B cell (primary cell): ENCODE results near the gene ARHGAP27. TPM values are rescaled to one million over a fixed set of nuclear protein-coding genes. Genes with fewer than 3 reads are reported as not detected.

Source experiments
- ATAC-seq: fragments of 200-7000 bp; cut with Tn5 transposase; one replicate; pipeline ENCODE4 v1.10.0; 2021; ENCODE audit warnings: low read depth, mild to moderate bottlenecking, moderate number of reproducible peaks, moderate library complexity
- CTCF ChIA-PET: fragments of 350-600 bp; sonication (Branson Sonifier 250); formaldehyde crosslinking; loops from one replicate; lab custom pipeline; 2021; ENCODE audit warnings: antibody characterized with exemption, inconsistent platforms; lab: Charles Lee
- POLR2A ChIA-PET: fragments of 350-600 bp; sonication (Branson Sonifier 250); formaldehyde crosslinking; loops from one replicate; lab custom pipeline; 2021; ENCODE audit warnings: antibody characterized with exemption; lab: Charles Lee
- DNase-seq: peaks from one replicate; pipeline ENCODE4 v3.0.0; 2013
- H2AFZ ChIP-seq: 2 replicates; pipeline ENCODE4 v1.6.1; 2012; ENCODE audit warnings: mild to moderate bottlenecking, low read depth, low read length; ENCODE audit not compliant: insufficient read depth, poor library complexity, severe bottlenecking
- H3K27ac ChIP-seq, 2 donors: 1 replicate in 1 of 2; 2 replicates in 1 of 2; pipeline ENCODE4 v1.5.1; 2012 to 2013; ENCODE audit warnings: low read length in 2 of 2, mild to moderate bottlenecking in 2 of 2, moderate library complexity in 1 of 2
- H3K27me3 ChIP-seq, 4 experiments: fragments of 200-600 bp in 1 of 4; sonication (generic) in 1 of 4; replicated peaks in 1 of 4; 1 replicate in 2 of 4; 2 replicates in 2 of 4; pipeline versions ENCODE4 v1.6.1 to v1.7.0; 2013 to 2016; ENCODE audit warnings: low read length in 3 of 4, mild to moderate bottlenecking in 2 of 4, mixed read lengths in 1 of 4, moderate library complexity in 1 of 4; ENCODE audit not compliant: insufficient read depth in 4 of 4, control insufficient read depth in 3 of 4; ENCODE audit errors: control extremely low read depth in 1 of 4
- H3K36me3 ChIP-seq, 2 experiments: replicated peaks in 1 of 2; 1 replicate in 1 of 2; 2 replicates in 1 of 2; pipeline versions ENCODE4 v1.6.1 to v1.7.1; 2013; ENCODE audit warnings: low read length in 1 of 2; ENCODE audit not compliant: insufficient read depth in 2 of 2, control insufficient read depth in 1 of 2; ENCODE audit errors: control extremely low read depth in 1 of 2, extremely low read depth in 1 of 2
- H3K4me1 ChIP-seq, 2 donors: fragments of 200-600 bp in 1 of 2; sonication (generic) in 1 of 2; 1 replicate in 1 of 2; 2 replicates in 1 of 2; pipeline versions ENCODE4 v1.5.1 to v1.6.1; 2013 to 2017; ENCODE audit warnings: low read length in 2 of 2; ENCODE audit not compliant: control insufficient read depth in 2 of 2, insufficient read depth in 2 of 2
- H3K4me2 ChIP-seq: replicated peaks from 2 replicates; pipeline ENCODE3; 2012; ENCODE audit warnings: mild to moderate bottlenecking, low read depth, low read length; ENCODE audit not compliant: poor library complexity, severe bottlenecking
- H3K4me3 ChIP-seq, 5 experiments: fragments of 200-600 bp in 1 of 5; sonication (generic) in 1 of 5; 1 replicate in 3 of 5; 2 replicates in 2 of 5; pipeline versions ENCODE4 v1.5.1 to v1.7.0; 2011 to 2016; ENCODE audit warnings: low read length in 4 of 5, mild to moderate bottlenecking in 4 of 5, low read depth in 2 of 5, control low read depth in 1 of 5, moderate library complexity in 1 of 5; ENCODE audit not compliant: insufficient read depth in 1 of 5; ENCODE audit errors: control extremely low read depth in 1 of 5, extremely low read depth in 1 of 5
- H3K79me2 ChIP-seq: fragments of 200-600 bp; sonication (generic); one replicate; pipeline ENCODE4 v1.6.0; 2016; ENCODE audit warnings: low read length; ENCODE audit not compliant: control insufficient read depth, insufficient read depth
- H3K9ac ChIP-seq: fragments of 200-600 bp; sonication (generic); 2 replicates; pipeline ENCODE4 v1.6.1; 2017; ENCODE audit warnings: mild to moderate bottlenecking, low read length, moderate library complexity
- H3K9me3 ChIP-seq, 3 donors: one replicate each; pipeline versions ENCODE4 v1.6.1 to v1.7.1; 2013; ENCODE audit warnings: low read length in 2 of 3; ENCODE audit not compliant: control insufficient read depth in 2 of 3, insufficient read depth in 1 of 3; ENCODE audit errors: control extremely low read depth in 1 of 3
- H4K20me1 ChIP-seq: 2 replicates; pipeline ENCODE4 v1.6.0; 2012; ENCODE audit warnings: mild to moderate bottlenecking, low read length; ENCODE audit not compliant: insufficient read depth, control insufficient read depth, poor library complexity, severe bottlenecking
- H3K27ac Mint-ChIP-seq: one replicate; pipeline ENCODE4 v1.8.0; 2021; ENCODE audit warnings: mixed read lengths
- H3K27me3 Mint-ChIP-seq: one replicate; pipeline ENCODE4 v1.8.0; 2021; ENCODE audit warnings: mixed read lengths
- H3K4me1 Mint-ChIP-seq: one replicate; pipeline ENCODE4 v1.8.0; 2021; ENCODE audit warnings: mixed read lengths
- H3K4me3 Mint-ChIP-seq: one replicate; pipeline ENCODE4 v1.8.0; 2021; ENCODE audit warnings: mixed read lengths
- H3K9me3 Mint-ChIP-seq: one replicate; pipeline ENCODE4 v1.8.0; 2022; ENCODE audit warnings: mixed read lengths; ENCODE audit not compliant: insufficient read depth
- CTCF ChIP-seq: fragments of 200-600 bp; IDR thresholded peaks from one replicate; pipeline ENCODE4 v1.8.0; 2022; ENCODE audit warnings: antibody characterized with exemption, mild to moderate bottlenecking
- EZH2 ChIP-seq: IDR thresholded peaks from 2 replicates; pipeline ENCODE4 v1.6.1; 2012; ENCODE audit warnings: borderline replicate concordance, low read depth, mild to moderate bottlenecking, moderate library complexity, low read length; ENCODE audit not compliant: insufficient read depth, poor library complexity, severe bottlenecking
- WGBS: methylation state at CpG from one replicate; pipeline ENCODE4 v1.1.5; 2013; ENCODE audit warnings: missing lambda C conversion rate; ENCODE audit not compliant: insufficient coverage; 5-methylcytosine and 5-hydroxymethylcytosine counted together
- intact Hi-C: fragments of 100-400 bp; cut with micrococcal nuclease; formaldehyde crosslinking; loops from one replicate; pipeline ENCODE4 v1.10.0; 2022
- polyA plus RNA-seq: library from polyadenylated mRNA; depleted of rRNA; stranded (reverse); fragments of >200 nt; gene quantifications from 2 replicates; pipeline ENCODE4 v1.2.3, GENCODE V29; 2012
- total RNA-seq, 2 donors: library from RNA; stranded (reverse); fragments of 120-200 nt in 1 of 2; gene quantifications; 1 replicate in 1 of 2; 2 replicates in 1 of 2; pipeline versions ENCODE4 v1.2.3 to v1.2.4, GENCODE V29; 2013 to 2022

ARHGAP27 gene
- total and polyA plus RNA-seq, 2 donors (not counting 1 experiment from before 2014, with no cell fraction given) = 159 to 227 TPM

- Histone ChIP-seq H3K79me2 (no peaks in the 10 kb centered on the region), H3K4me1 (peaks cover 16 to 25% of the 10 kb centered on the region in 2 donors), H3K4me2 (no peak overlapping the region), H2AFZ (no peak overlapping the region), H4K20me1 (no peaks in the 10 kb centered on the region), H3K27ac (no peak overlapping the region), H3K9me3 (peaks cover 0 to 5% (median 0%) of the 10 kb centered on the region in 3 donors), H3K4me3 (no peak overlapping the region), H3K36me3 (no peaks in the 10 kb centered on the region), H3K27me3 (peaks cover 0 to 11% (median 2%) of the 10 kb centered on the region in 4 experiments), H3K9ac (no peak overlapping the region)
- Mint-ChIP-seq H3K4me3 (no peak overlapping the region), H3K27me3 (peaks cover 16% of the 10 kb centered on the region), H3K9me3 (no peaks in the 10 kb centered on the region), H3K27ac (no peak overlapping the region), H3K4me1 (peaks cover 27% of the 10 kb centered on the region)
- 26% methylated on average over 5 of the region's 7 CpGs for WGBS
- TF ChIP-seq CTCF (no peak), EZH2 (no peak)
- intact Hi-C loops = no loop called here
- ChIA-PET CTCF (interaction anchor here (0.8 to 18.7 kb wide), 23 partner anchors 12 to 369 kb away, joined by 3 to 520 read pairs (median 10); partner anchors contain the start of genes FMNL1, MAP3K14 and SPATA32), POLR2A (interaction anchor here (1.4 to 1.6 kb wide), 2 partner anchors 136 to 165 kb away, joined by 4 to 6 read pairs; no protein-coding TSS in a partner anchor)
- ATAC-seq (no peak), DNase-seq (no peak)
These were observed 48.5 kb downstream of the ARHGAP27 start for GRCh38 chr17:45384047-45384788.

- WGBS = 57% methylated on average over 1 of the region's 1 CpG
- Histone ChIP-seq H3K4me2 (no peak overlapping the region), H3K4me3 (no peak overlapping the region), H3K36me3 (no peaks in the 10 kb centered on the region), H3K27ac (no peak overlapping the region), H3K9ac (no peak overlapping the region), H3K4me1 (peaks cover 17 to 26% of the 10 kb centered on the region in 2 donors), H2AFZ (no peak overlapping the region), H3K27me3 (peaks cover 0 to 4% (median 2%) of the 10 kb centered on the region in 4 experiments), H3K9me3 (no peaks in the 10 kb centered on the region), H3K79me2 (no peaks in the 10 kb centered on the region), H4K20me1 (no peaks in the 10 kb centered on the region)
- ChIA-PET CTCF (interaction anchor here (0.8 to 18.7 kb wide), 5 partner anchors 9 to 123 kb away, joined by 3 to 520 read pairs (median 4); partner anchors contain the start of gene MAP3K14), POLR2A (no interaction called here)
- no peak for ATAC-seq
- intact Hi-C loops = no loop called here
- DNase-seq = no peak
- no peak overlapping the region for H3K4me3 Mint-ChIP-seq
- TF ChIP-seq CTCF (no peak), EZH2 (no peak)
- H3K27ac Mint-ChIP-seq = no peak overlapping the region
- H3K4me1 Mint-ChIP-seq = peaks cover 27% of the 10 kb centered on the region
- H3K9me3 Mint-ChIP-seq = no peaks in the 10 kb centered on the region
- H3K27me3 Mint-ChIP-seq = peaks cover 5% of the 10 kb centered on the region
These were observed 49.7 kb downstream of the ARHGAP27 start for GRCh38 chr17:45383003-45383402.
